K562 (cell line): ENCODE data around the gene ALOX12. TPM values are rescaled to one million over a fixed set of nuclear protein-coding genes. Genes with fewer than 3 reads are reported as not detected.

Source experiments
- ATAC-seq: fragments of 200-7000 bp; cut with Tn5 transposase; 3 replicates; pipeline ENCODE4 v1.9.1; 2020; ENCODE audit warnings: moderate library complexity
- BruUV-seq: library from RNA; stranded (reverse); fragments of 400-500 nt; replicated peaks from 2 replicates; lab custom pipeline; 2021; lab: Mats Ljungman, UMichigan
- CTCF ChIA-PET: fragments of 300-600 bp; formaldehyde crosslinking; extraction: SDS; loops from one replicate; lab custom pipeline; 2021; ENCODE audit warnings: low intra/inter-chr PET ratio; lab: Yijun Ruan, JAX
- POLR2A ChIA-PET: fragments of 300-600, 350-650 bp; sonication (Branson Sonifier 250); formaldehyde crosslinking; extraction: SDS; loops from one replicate; lab custom pipeline; 2021; ENCODE audit warnings: antibody characterized with exemption, inconsistent platforms; lab: Yijun Ruan, JAX
- DNase-seq, 4 experiments: peaks; one replicate each; pipeline versions ENCODE4 v3.0.0 to v3.0.0-alpha.2; 2011 to 2018; ENCODE audit warnings: low spot score in 3 of 4, mixed read lengths in 3 of 4; ENCODE audit errors: extremely low read depth in 1 of 4
- FAIRE-seq: peaks from 2 replicates; lab custom pipeline; 2011; peaks lifted over from hg19 to GRCh38; lab: Jason Lieb, UNC
- H2AFZ ChIP-seq: 2 replicates; pipeline ENCODE4 v1.6.0; 2011; ENCODE audit warnings: low read depth, low read length, control low read depth, inconsistent platforms
- H3K27ac ChIP-seq: fragments of 200-600 bp; 3 replicates; pipeline ENCODE4 v1.8.0; 2011; ENCODE audit warnings: low read depth, mild to moderate bottlenecking, control low read depth, inconsistent platforms, low read length, moderate library complexity, mixed read lengths; ENCODE audit errors: extremely low read depth
- H3K27me3 ChIP-seq, 2 experiments: fragments of 300-600 bp in 1 of 2; 2 replicates in 1 of 2; 3 replicates in 1 of 2; pipeline versions ENCODE4 v1.6.0 to v1.8.0; 2011; ENCODE audit warnings: inconsistent platforms in 2 of 2, low read length in 2 of 2, mild to moderate bottlenecking in 1 of 2, mixed read lengths in 1 of 2, moderate library complexity in 1 of 2; ENCODE audit not compliant: control insufficient read depth in 2 of 2, insufficient read depth in 2 of 2
- H3K36me3 ChIP-seq: fragments of 300-600 bp; 3 replicates; pipeline ENCODE4 v1.8.0; 2011; ENCODE audit warnings: mild to moderate bottlenecking, low read length, inconsistent platforms; ENCODE audit not compliant: control insufficient read depth, insufficient read depth
- H3K4me1 ChIP-seq, 2 experiments: fragments of 200-600 bp in 1 of 2; replicated peaks in 1 of 2; 2 replicates in 1 of 2; 3 replicates in 1 of 2; pipeline versions ENCODE4 v1.5.1 to v1.8.0; 2011; ENCODE audit warnings: inconsistent platforms in 2 of 2, low read length in 2 of 2, mild to moderate bottlenecking in 1 of 2, mixed read lengths in 1 of 2, moderate library complexity in 1 of 2; ENCODE audit not compliant: control insufficient read depth in 2 of 2, insufficient read depth in 2 of 2
- H3K4me2 ChIP-seq: 2 replicates; pipeline ENCODE4 v1.6.1; 2011; ENCODE audit warnings: low read length, control low read depth, inconsistent platforms, mixed read lengths; ENCODE audit not compliant: insufficient read depth
- H3K4me3 ChIP-seq: fragments of 200-600 bp; sonication (generic), shearing (Covaris generic); 2 replicates; pipeline ENCODE4 v1.5.1; 2016; ENCODE audit warnings: control low read depth, inconsistent platforms
- H3K79me2 ChIP-seq: fragments of 200-600 bp; 3 replicates; pipeline ENCODE4 v1.8.0; 2011; ENCODE audit warnings: low read length, inconsistent platforms; ENCODE audit not compliant: control insufficient read depth, insufficient read depth
- H3K9ac ChIP-seq, 2 experiments: 2 replicates each; pipeline versions ENCODE4 v1.6.0 to v1.6.1; 2011; ENCODE audit warnings: low read depth in 2 of 2, low read length in 2 of 2, control low read depth in 1 of 2, inconsistent platforms in 1 of 2, mild to moderate bottlenecking in 1 of 2, mixed read lengths in 1 of 2; ENCODE audit not compliant: insufficient read depth in 1 of 2
- H3K9me1 ChIP-seq: one replicate; pipeline ENCODE4 v1.6.0; 2011; ENCODE audit warnings: inconsistent platforms, mild to moderate bottlenecking, low read length, moderate library complexity; ENCODE audit not compliant: control insufficient read depth, insufficient read depth
- H3K9me3 ChIP-seq: replicated peaks from 2 replicates; pipeline ENCODE4 v1.5.1; 2011; ENCODE audit warnings: low read depth, low read length, inconsistent platforms; ENCODE audit not compliant: control insufficient read depth, insufficient read depth
- H4K20me1 ChIP-seq: replicated peaks from 2 replicates; pipeline ENCODE4 v1.6.1; 2011; ENCODE audit warnings: low read length, inconsistent platforms, mixed read lengths; ENCODE audit not compliant: control insufficient read depth, insufficient read depth
- ARID2 ChIP-seq: fragments of 450-650 bp; IDR thresholded peaks from 2 replicates; pipeline ENCODE4 v1.6.1; 2017; ENCODE audit warnings: antibody characterized with exemption, mild to moderate bottlenecking
- CTBP1 ChIP-seq: fragments of 450-650 bp; IDR thresholded peaks from 2 replicates; pipeline ENCODE4 v1.6.1; 2016; ENCODE audit warnings: borderline replicate concordance
- HCFC1 ChIP-seq: IDR thresholded peaks from 2 replicates; pipeline ENCODE4 v1.6.1; 2012; ENCODE audit warnings: low read depth, low read length, improper control_type of control experiment
- L3MBTL2 ChIP-seq: fragments of 450-650 bp; IDR thresholded peaks from 2 replicates; pipeline ENCODE4 v1.6.1; 2016; ENCODE audit warnings: mild to moderate bottlenecking, moderate library complexity
- LEF1 ChIP-seq: fragments of 450-650 bp; IDR thresholded peaks from 2 replicates; pipeline ENCODE4 v1.6.1; 2016; ENCODE audit warnings: mild to moderate bottlenecking
- NR1H2 ChIP-seq: sonication (generic); formaldehyde crosslinking; IDR thresholded peaks from 2 replicates; pipeline ENCODE4 v1.4.0; 2020; ENCODE audit warnings: mild to moderate bottlenecking, missing genetic modification reagents
- POLR2G ChIP-seq: fragments of 200-400 bp; formaldehyde crosslinking; IDR thresholded peaks from 2 replicates; pipeline ENCODE4 v1.6.1; 2017; ENCODE audit warnings: low read depth, mild to moderate bottlenecking, antibody characterized with exemption, low read length, moderate library complexity
- RB1 ChIP-seq: fragments of 450-650 bp; IDR thresholded peaks from 2 replicates; pipeline ENCODE4 v1.6.1; 2017; ENCODE audit warnings: low read depth, mild to moderate bottlenecking
- VEZF1 ChIP-seq: fragments of 200-800 bp; sonication (Bioruptor generic); IDR thresholded peaks from 2 replicates; pipeline ENCODE4 v1.6.1; 2017; ENCODE audit warnings: missing genetic modification characterization, missing compliant biosample characterization
- ZFX ChIP-seq: sonication (generic); formaldehyde crosslinking; IDR thresholded peaks from 2 replicates; pipeline ENCODE4 v1.8.0; 2022; ENCODE audit warnings: mild to moderate bottlenecking, missing genetic modification reagents, moderate library complexity
- ZNF436 ChIP-seq: fragments of 250-450, 450-650 bp; sonication (Bioruptor Pico); formaldehyde crosslinking; IDR thresholded peaks from 2 replicates; pipeline ENCODE4 v1.7.0; 2020; ENCODE audit warnings: mild to moderate bottlenecking
- WGBS: fragments of 100-300 bp; shearing (Covaris generic); methylation state at CpG from one replicate; pipeline ENCODE4 v1.1.6; 2016; ENCODE audit warnings: low coverage, mixed read lengths; ENCODE audit not compliant: insufficient coverage; ENCODE audit errors: missing lambda C conversion rate; 5-methylcytosine and 5-hydroxymethylcytosine counted together
- in situ Hi-C: fragments of 300-500 bp; cut with MboI; formaldehyde crosslinking; loops from 4 replicates; pipeline ENCODE4 v1.15.0; 2018; ENCODE audit warnings: inconsistent platforms, mixed read lengths
- intact Hi-C: fragments of 100-400 bp; cut with micrococcal nuclease; formaldehyde crosslinking; loops from 2 replicates; pipeline ENCODE4 v1.14.2; 2022
- polyA plus RNA-seq, 8 experiments: library from polyadenylated mRNA; depleted of rRNA in 4 of 8; stranded (reverse) in 5 of 8; unstranded in 3 of 8; fragments of >200 nt; fragmentation: Nextera tagmentation in 2 of 8; fragmentation: Illumina TruSeq in 1 of 8; extraction: Ambion mirVana in 2 of 8; extraction: Trizol in 1 of 8; gene quantifications; 2 replicates each; pipeline versions ENCODE4 v1.2.1 to v1.2.3, GENCODE V29; 2011 to 2014; ENCODE audit warnings: inconsistent platforms in 1 of 8, missing spikeins in 1 of 8
- total RNA-seq, 7 experiments: library from RNA; depleted of rRNA in 6 of 7; stranded (reverse); fragments of >200 nt in 6 of 7; fragmentation: Illumina TruSeq in 2 of 7; extraction: Trizol in 2 of 7; gene quantifications; 2 replicates each; pipeline versions ENCODE4 v1.2.1 to v1.2.3, GENCODE V29; 2011 to 2021; ENCODE audit warnings: low replicate concordance in 1 of 7
- TF ChIP-seq, protein P1 (sequence below), 2 experiments: IDR thresholded peaks; 2 replicates each; pipeline ENCODE4 v1.6.1; 2012; ENCODE audit warnings: improper control_type of control experiment in 2 of 2, low read depth in 2 of 2, low read length in 2 of 2, borderline replicate concordance in 1 of 2
- TF ChIP-seq, protein P2 (sequence below): conservative IDR thresholded peaks from 2 replicates; pipeline ENCODE4 v1.6.1; 2011; ENCODE audit warnings: low read depth, mild to moderate bottlenecking, low read length; ENCODE audit not compliant: control insufficient read depth

Gene ALOX12
- total and polyA plus RNA-seq, 9 of the 15 experiments (the other 6 are each of a cell fraction or from before 2014, with no cell fraction given) = 0.09 to 1.1 (median 0.47) TPM; not detected in 1

DNA sequence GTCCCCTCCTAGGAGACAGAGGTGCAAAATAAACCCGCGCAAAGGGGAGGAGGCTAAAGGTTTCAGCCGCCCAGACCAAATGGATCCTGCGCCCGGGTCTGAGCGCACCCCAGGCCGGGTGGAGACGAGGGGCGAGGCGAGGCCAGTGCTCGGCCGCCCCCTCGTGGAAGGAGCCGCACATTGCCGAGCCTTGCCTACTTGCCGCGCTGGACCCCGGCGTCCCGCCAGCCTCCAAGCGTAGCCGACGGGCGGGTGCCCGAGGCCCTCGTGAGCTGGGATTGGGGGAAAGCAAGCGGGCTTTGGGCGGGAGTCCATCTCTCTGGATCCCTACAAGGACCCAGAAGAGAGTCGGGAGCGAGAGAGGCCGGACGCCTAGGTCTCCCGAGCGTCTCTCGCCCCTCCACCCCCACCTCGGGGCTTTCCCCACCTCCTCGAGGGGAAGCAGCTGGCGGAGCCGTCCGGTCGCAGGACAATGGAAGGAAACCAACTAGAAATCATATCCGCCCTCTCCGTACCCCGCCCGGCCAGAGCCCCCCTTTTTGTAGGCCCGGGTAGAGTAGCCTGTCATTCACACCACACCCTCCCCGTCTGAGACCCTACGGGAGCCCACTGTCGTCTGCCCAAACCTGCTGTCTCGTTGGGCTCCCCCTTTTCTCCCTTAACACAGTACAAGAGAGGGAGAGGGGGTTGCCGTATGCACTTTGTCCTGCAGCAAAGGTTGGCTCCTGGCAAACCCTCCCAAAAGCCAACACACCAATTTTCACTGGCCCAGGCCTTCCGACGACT lies 26.3 kb downstream of the ALOX12 start:
- BruUV-seq = no TSS peak
- in situ Hi-C loops = no loop called here
- 31% methylated on average over 36 of the region's 53 CpGs for WGBS
- CTCF ChIA-PET = interaction anchor here (1.6 to 2.0 kb wide), 2 partner anchors 110 to 178 kb away, joined by 4 to 6 read pairs; no protein-coding TSS in a partner anchor
- H3K27me3 ChIP-seq = no peaks in the 10 kb centered on the region
- H3K27ac ChIP-seq = peak overlapping the region; percentile 60; the same call in 1 of the 3 replicates
- H3K36me3 ChIP-seq = peaks cover 10% of the 10 kb centered on the region; the same call in 2 of the 3 replicates
- peak overlapping the region; percentile 65 to 83; a peak in 3 of 4 replicates for H3K9ac ChIP-seq
- H2AFZ ChIP-seq = peak overlapping the region; percentile 94
- peak; percentile 77 for ATAC-seq
- no peaks in the 10 kb centered on the region for H3K9me3 ChIP-seq
- intact Hi-C loops = loop anchor here (5.0 kb wide), 1 partner anchor 265 kb away; the partner anchor contains the start of gene XAF1
- no peaks in the 10 kb centered on the region for H4K20me1 ChIP-seq
- POLR2A ChIA-PET = interaction anchor here (0.6 to 0.8 kb wide), 3 partner anchors 64 to 402 kb away, joined by 3 to 4 read pairs (median 3); no protein-coding TSS in a partner anchor
- peak overlapping the region; percentile 68 for H3K4me2 ChIP-seq
- H3K9me1 ChIP-seq = no peaks in the 10 kb centered on the region
- peaks cover 16% of the 10 kb centered on the region for H3K79me2 ChIP-seq
- DNase-seq = peak; percentile 68 to 86 (median 80)
- H3K4me1 ChIP-seq = peaks cover 33 to 72% of the 10 kb centered on the region in 2 experiments
- no peak overlapping the region; the same call in 1 of the 2 replicates for H3K4me3 ChIP-seq
- FAIRE-seq = peak; percentile 74
- TF ChIP-seq LEF1 (no peak), POLR2G (peak; percentile 68), HCFC1 (no peak), RB1 (peak; percentile 87), NR1H2 (no peak), CTBP1 (peak; percentile 43), L3MBTL2 (peak; percentile 44; the same call in 1 of the 2 replicates), ZFX (0 out of 2 replicates have a peak, but pooled peaks have one; percentile 4), VEZF1 (CRISPR knock-in tag) (peak; percentile 36; the same call in 1 of the 2 replicates), ARID2 (0 out of 2 replicates have a peak, but pooled peaks have one; percentile 30), ZNF436 (CRISPR knock-in tag) (no peak)
- TF ChIP-seq, protein P1, sequence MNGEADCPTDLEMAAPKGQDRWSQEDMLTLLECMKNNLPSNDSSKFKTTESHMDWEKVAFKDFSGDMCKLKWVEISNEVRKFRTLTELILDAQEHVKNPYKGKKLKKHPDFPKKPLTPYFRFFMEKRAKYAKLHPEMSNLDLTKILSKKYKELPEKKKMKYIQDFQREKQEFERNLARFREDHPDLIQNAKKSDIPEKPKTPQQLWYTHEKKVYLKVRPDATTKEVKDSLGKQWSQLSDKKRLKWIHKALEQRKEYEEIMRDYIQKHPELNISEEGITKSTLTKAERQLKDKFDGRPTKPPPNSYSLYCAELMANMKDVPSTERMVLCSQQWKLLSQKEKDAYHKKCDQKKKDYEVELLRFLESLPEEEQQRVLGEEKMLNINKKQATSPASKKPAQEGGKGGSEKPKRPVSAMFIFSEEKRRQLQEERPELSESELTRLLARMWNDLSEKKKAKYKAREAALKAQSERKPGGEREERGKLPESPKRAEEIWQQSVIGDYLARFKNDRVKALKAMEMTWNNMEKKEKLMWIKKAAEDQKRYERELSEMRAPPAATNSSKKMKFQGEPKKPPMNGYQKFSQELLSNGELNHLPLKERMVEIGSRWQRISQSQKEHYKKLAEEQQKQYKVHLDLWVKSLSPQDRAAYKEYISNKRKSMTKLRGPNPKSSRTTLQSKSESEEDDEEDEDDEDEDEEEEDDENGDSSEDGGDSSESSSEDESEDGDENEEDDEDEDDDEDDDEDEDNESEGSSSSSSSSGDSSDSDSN (IDR thresholded peaks at IDR 0.05; ENCODE audit: borderline replicate concordance in 1 of 2, low read depth in 2 of 2, low read length in 2 of 2) = no peak
- TF ChIP-seq, protein P2, sequence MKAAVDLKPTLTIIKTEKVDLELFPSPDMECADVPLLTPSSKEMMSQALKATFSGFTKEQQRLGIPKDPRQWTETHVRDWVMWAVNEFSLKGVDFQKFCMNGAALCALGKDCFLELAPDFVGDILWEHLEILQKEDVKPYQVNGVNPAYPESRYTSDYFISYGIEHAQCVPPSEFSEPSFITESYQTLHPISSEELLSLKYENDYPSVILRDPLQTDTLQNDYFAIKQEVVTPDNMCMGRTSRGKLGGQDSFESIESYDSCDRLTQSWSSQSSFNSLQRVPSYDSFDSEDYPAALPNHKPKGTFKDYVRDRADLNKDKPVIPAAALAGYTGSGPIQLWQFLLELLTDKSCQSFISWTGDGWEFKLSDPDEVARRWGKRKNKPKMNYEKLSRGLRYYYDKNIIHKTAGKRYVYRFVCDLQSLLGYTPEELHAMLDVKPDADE = 0 out of 2 replicates have a peak, but pooled peaks have one; percentile 29
